Activated CD4-positive, alpha-beta T cell treated with anti-CD3 and anti-CD28 coated beads, Interleukin-2, Interleukin-4, amounts not matched to agents 100 ng/mL and 50 ng/mL, durations not matched to agents 16 hours and 8 hours (primary cell): Measurements from ENCODE around the gene MCMBP.
"Not testable (repeated sequence)": the region's sequence is repeated elsewhere in the genome, so short reads cannot be mapped to it uniquely, and the experiment has no call there.

Experiments
- DNase-seq: peaks from one replicate; pipeline ENCODE4 v3.0.0-alpha.2; 2020; ENCODE audit warnings: low spot score

The MCMBP gene

DNA sequence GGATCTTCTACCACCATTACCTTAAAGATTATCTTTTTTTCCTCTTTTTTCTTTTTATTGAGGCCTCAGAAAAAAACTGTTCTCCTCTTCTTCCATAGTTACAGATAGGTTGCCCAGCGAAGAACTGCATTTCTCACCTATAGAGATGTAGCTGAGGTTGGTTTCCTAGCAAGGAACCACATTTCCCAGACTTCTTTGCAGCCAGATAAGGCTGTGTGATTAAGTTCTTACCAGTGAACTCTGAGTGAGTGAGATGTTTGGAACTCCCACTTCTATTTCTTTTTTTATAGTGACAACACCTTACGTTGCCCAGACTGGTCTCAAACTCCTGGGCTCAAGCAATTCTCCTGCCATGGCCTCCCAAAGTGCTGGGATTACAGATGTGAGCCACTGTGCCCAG, 5.9 kb upstream of the MCMBP start:
- no peak for DNase-seq

DNA sequence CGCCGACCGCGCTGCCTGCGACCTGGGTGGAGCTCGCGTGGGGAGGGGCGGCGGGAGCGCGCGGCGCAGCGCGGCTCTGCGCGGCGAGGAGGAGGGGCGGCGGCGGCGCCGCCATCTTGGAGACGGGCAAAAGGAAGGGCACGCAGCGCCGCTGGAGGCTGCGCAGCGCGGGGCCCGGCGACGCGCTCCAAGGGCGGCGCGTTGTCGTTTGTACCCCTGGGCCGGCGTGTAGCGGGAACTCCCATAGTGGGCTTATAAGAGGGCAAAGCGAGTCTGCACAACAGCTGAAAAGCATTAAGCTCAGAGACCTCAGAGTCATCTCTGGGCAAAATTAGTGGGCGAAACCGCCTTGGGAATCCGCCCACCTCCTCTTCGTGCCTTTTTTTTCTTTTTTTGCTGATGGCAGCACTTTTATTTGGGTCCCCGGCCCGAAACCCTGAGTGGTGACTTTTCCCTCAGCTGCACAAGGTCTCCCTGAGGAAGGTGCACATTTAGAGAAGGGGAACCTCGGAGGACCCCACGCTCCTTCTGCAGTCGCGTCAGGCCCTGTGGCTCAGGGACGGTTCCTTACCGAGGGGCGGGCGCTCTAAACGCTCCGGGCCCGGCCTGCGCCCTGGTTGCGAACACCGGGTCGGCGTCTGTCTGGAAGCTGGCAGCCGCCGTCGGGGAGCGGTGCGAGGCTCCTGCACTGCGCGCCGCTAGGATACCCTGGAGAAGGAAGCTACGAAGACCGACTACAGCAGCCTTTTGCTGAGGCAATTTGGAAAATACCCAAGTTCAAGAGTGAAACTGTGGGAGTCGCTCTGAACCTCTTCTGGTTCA, 428 bp upstream of the MCMBP start:
- DNase-seq: peak; percentile 92

GRCh38 chr10:119871881-119872609, 598 bp downstream of the MCMBP start:
- DNase-seq: peak; percentile 61

- not testable (repeated sequence) for DNase-seq
These were observed 3.2 kb downstream of the MCMBP start for GRCh38 chr10:119869398-119869797.

- DNase-seq: no peak
These were observed 5.3 kb downstream of the MCMBP start for GRCh38 chr10:119867317-119867716.

- DNase-seq: no peak
These were observed 6.9 kb downstream of the MCMBP start for GRCh38 chr10:119865699-119866240.

DNA sequence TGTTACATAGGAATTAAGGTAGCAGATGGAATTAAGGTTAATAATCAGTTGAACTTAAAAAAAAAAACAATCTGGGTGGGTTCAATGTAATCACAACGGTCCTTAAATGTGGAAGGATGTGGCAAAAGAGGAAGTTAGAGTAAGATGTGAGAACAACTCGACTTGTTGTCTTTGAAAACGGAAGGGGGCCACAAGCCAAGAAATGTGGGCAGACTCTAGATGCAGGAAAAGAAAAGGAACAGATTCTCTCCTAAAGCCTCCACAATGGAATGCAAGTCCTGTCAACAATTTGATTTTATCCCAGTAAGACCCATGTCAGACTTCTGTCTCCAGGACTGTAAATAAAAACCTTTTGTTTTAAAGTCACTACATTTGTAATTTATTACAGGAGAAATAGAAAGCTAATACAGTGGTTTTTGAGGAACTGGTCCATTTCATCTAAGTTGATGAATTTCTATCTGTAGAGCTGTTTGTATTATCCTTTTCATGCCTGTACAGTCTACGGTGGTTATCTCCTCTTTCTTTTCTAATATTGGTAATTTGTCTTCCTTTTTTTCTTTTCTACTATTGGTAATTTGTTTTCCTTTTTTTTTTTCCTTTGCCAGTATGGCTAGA, 8.6 kb downstream of the MCMBP start:
- no peak for DNase-seq

DNA sequence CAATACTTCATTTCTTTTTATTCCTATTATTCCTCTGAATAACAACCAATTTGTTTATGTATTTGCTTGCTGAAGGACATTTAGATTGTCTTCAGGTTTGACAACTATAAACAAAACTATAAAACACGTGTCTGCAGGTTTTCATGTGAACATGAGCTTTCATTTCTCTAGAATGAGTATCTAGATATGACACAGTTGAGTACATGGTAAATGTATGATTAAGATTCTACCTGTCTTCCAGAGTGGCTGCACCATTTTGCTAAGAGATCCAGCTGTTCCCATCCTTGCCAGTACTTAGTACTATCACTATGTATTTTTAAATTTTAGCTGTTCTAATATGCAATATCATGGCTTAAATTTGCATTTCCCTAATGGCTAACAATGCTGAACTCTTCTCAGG, 10.1 kb downstream of the MCMBP start:
- peak; percentile 40 for DNase-seq

DNA sequence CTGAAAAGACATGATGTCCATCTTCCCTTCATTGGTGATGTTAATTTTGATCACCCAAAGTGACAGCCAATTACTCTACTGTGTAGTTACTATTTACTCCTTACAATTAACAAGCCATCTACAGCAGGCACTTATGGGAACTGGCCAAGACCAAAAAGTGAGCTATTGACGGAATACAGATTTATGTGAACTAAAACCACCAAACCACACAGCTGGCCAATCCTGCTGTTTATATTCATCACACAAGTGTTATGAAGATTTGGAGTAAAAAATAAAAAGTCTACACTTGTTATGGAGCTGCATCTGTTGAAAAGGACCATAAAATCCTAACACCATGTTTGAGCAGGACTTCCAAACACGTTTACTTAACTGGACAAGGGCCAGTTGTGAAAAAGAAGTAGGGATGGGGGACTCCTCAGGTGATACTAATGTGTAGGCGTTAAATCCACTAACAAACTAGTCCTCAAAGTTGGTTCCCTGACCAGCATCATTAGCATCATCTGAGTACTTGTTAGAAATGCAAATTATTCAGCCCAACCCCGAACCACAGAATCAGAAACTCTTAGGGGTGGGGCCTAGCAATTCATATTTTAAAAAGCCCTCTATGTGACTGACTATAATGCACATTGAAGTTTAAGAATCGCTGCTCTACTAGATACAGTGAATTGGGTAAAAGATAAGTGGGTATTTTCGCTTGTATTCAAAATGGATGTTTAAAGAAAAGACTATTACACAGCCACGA, 11.6 kb downstream of the MCMBP start:
- DNase-seq: no peak

DNA sequence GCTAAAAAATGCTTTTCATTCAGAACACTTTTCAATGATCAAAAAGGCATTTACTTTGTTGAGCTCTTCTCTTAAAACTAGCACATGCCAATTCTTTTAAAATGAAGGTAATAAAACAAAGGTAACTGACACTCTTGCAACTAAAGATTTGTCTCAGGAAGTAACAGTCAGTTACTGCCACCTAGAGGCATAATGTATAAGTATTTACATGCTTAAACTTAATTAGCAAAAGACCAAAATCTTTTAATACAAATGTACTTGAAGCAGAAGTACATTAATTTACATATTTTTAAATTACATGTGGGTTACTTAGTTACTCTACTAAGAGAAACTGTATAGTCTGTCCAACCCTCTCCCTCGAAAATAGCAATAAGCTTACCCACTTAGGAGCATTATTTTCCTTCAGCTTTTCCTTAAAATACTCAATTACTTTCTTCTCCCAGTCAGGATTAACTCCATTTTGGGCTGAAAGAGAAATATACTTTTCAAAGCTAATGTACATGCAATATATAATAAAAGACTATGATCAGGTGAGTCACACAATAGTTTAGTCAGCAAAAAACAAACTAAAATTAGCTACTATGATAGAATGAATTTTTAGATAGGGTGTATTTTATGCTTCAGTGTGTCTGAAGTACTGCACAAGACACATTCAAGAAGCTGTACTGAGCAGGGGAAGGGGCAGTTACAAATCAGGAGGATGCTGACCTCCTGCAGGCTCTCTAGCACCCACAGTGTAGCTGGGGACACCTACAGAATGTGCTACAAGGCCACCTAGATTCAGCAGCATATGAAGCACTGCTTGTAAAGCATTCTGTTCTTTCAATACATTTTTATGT, 13.0 kb downstream of the MCMBP start:
- DNase-seq: peak; percentile 32

- DNase-seq: no peak
These were observed 14.6 kb downstream of the MCMBP start for GRCh38 chr10:119858063-119858462.

DNA sequence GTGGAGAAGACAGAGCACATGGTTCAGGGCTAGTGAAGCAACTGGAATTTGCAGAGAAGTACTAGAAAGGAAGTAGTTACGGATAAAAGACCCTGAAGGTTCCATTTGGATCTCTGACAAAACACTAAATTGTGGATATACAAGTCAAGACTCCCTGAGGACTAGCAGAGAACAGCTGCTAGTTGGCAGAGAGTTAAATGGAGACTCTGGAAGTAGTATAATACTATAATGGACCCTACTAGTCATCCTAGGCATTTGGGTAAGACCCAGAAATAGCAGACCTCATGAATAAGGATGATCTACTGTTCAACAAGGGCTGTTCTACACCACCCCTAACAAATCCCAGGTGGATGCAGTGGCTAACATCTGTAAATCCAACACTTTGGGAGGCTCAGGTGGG, 19.1 kb downstream of the MCMBP start:
- DNase-seq: no peak

DNA sequence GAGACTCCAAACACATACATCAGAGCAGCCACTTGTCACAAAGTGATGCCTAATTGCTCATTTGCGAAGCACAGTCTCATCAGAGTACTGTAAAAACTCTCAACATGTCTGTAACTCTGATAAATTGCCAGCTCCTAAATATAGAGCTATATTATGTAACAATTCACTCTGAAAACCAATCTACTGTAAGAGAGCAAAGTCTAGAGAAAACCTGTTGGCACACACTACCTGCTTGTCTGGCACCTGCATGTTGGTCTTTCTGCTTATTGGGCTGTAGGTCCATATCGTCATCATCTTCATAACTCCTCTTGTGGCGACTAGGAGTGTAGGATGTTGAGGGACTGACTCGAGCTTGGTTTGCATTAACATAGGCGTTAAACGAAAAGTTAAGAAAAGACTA, 19.8 kb downstream of the MCMBP start:
- no peak for DNase-seq

DNA sequence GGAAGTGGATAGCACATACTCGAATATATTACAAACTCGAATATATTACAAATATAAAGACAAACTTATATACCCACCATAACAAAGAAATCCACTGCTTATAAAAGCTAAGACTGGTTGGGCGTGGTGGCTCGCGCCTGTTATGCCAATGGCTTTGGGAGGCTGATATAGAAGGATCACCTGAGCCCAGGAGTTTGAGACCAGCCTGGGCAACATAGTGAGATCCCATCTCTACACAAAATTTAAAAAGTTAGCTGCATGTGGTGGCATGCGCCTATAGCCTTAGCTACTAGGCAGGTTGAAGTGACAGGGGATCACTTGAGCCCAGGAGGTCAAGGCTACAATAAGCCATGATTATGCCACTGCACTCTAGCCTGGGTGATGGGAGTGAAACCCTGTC, 20.4 kb downstream of the MCMBP start:
- no peak for DNase-seq

GRCh38 chr10:119849944-119850343, 22.7 kb downstream of the MCMBP start:
- no peak for DNase-seq

DNA sequence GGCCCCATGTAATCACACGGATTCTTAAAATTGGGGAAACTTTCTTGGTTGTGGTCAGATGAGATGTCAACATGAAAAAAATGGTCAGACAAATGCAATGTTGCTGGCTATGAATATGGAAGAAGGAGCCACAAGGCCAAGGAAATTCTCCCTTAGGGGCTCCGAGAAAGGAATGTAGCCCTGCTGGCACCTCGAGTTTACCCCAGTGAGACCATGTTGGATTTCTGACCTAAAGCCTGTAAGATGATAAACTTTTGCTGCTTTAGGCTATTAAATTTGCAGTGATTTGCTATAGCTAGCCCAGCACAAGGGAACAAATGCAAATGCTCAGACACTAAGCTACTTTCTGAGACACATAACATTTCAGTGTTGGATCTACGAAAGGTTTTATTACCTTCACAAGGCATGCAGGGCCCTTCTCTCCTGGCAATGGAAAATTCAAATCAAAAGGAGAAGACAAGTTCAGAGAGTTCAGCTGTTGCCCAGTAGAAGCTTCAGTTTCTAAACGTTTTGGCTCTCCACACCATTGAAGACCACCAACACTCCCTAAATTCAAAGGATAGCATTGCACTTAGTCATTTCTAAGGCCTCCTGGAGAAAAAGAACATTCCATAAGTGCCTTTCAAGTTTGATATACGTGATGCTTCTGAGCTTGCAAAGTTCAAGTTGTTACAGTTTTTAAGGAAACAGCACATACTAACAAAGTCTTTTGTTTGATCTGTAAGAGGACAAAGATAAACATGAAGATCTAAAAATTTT, 23.4 kb downstream of the MCMBP start:
- no peak for DNase-seq

GRCh38 chr10:119845656-119846055, 27.0 kb downstream of the MCMBP start:
- no peak for DNase-seq

DNA sequence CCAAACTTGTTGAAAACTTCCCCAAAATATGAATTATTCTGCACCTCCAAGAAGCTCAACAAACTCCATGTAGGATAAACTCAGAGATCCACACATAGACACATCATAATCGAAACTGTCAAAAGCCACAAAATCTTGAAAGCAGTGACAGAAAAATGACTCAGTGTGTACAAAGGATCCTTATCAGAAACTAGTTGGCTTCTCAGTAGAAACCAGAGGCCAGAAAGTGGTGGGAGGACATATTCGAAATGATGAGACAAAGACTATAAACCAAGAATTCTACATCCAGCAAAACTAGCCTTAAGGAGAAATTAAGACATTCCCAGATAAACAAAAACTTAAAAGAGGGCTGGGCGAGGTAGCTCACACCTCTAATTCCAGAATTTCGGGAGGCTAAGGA, 38.5 kb downstream of the MCMBP start:
- DNase-seq: peak; percentile 77

DNA sequence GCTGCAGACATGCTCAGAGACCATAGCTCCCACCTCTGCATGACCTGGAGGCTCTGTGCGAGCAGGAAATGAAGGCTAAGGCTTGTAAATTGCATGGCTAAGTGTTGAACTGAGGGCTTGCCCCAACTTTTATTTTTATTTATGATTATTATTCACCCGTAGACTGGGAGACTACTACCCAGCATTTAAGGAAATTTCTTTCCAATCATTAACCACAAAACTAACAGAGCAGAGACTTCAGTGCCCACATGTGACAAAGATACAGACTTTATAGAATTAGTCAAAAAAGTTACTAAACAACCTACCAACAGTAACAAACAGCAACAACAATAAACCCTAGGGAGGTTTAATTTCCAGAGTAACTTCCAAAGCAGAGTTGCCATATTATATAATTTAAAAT, 39.7 kb downstream of the MCMBP start:
- DNase-seq: no peak

GRCh38 chr10:119831656-119832055, 41.0 kb downstream of the MCMBP start:
- no peak for DNase-seq
